GM06990 (cell line): ENCODE results near the gene KRT33B.
"Not testable (repeated sequence)": the region's sequence is repeated elsewhere in the genome, so short reads cannot be mapped to it uniquely, and the experiment has no call there.

Source experiments
- DNase-seq: peaks from one replicate; pipeline ENCODE4 v3.0.0-alpha.2; 2011; ENCODE audit not compliant: insufficient read length; ENCODE audit errors: extremely low read depth
- H3K27me3 ChIP-seq: replicated peaks from 2 replicates; pipeline ENCODE4 v1.6.0; 2011; ENCODE audit warnings: low read length; ENCODE audit not compliant: control insufficient read depth, insufficient read depth
- H3K36me3 ChIP-seq: 2 replicates; pipeline ENCODE4 v1.5.1; 2011; ENCODE audit warnings: low read length; ENCODE audit not compliant: control insufficient read depth, insufficient read depth
- H3K4me3 ChIP-seq: replicated peaks from 2 replicates; pipeline ENCODE4 v1.5.1; 2011; ENCODE audit warnings: low read depth, mild to moderate bottlenecking, control low read depth, low read length
- CTCF ChIP-seq: IDR thresholded peaks from 2 replicates; pipeline ENCODE4 v1.5.1; 2011; ENCODE audit warnings: low read length, control low read depth, mild to moderate bottlenecking, inconsistent platforms; ENCODE audit not compliant: insufficient read depth, poor library complexity, severe bottlenecking

The KRT33B gene

GRCh38 chr17:41351177-41351576 is 18.4 kb downstream of the KRT33B start:
- H3K36me3 ChIP-seq = no peaks in the 10 kb centered on the region
- H3K27me3 ChIP-seq = no peaks in the 10 kb centered on the region
- DNase-seq = no peak
- TF ChIP-seq CTCF = no peak
- H3K4me3 ChIP-seq = no peak overlapping the region

- DNase-seq, H3K36me3 ChIP-seq, H3K4me3 ChIP-seq, H3K27me3 ChIP-seq: not testable (repeated sequence)
Measured at GRCh38 chr17:41350381-41350878, 19.2 kb downstream of the KRT33B start, which contains the start of gene KRT33A. Gene KRT33A, minus strand, starts transcription at chr17:41350828. Its CDS starts 61 bp downstream, at chr17:41350767.

- DNase-seq = no peak
- TF ChIP-seq CTCF = no peak
- Histone ChIP-seq H3K4me3 (no peak overlapping the region), H3K27me3 (peaks cover 2% of the 10 kb centered on the region; the same call in 1 of the 2 replicates), H3K36me3 (no peaks in the 10 kb centered on the region)
Measured at GRCh38 chr17:41347869-41348760, 21.5 kb downstream of the KRT33B start.

- DNase-seq, H3K27me3 ChIP-seq, H3K36me3 ChIP-seq, H3K4me3 ChIP-seq: not testable (repeated sequence)
Measured at GRCh38 chr17:41346421-41346820, 23.2 kb downstream of the KRT33B start.

GRCh38 chr17:41345992-41346391 is 23.6 kb downstream of the KRT33B start:
- DNase-seq = no peak
- Histone ChIP-seq H3K4me3 (no peak overlapping the region), H3K27me3 (peaks cover 2% of the 10 kb centered on the region; the same call in 1 of the 2 replicates), H3K36me3 (no peaks in the 10 kb centered on the region)
- TF ChIP-seq CTCF = no peak

GRCh38 chr17:41343029-41343428 is 26.6 kb downstream of the KRT33B start:
- H3K4me3 ChIP-seq = no peak overlapping the region
- H3K27me3 ChIP-seq = peaks cover 2% of the 10 kb centered on the region; the same call in 1 of the 2 replicates
- TF ChIP-seq CTCF = no peak
- DNase-seq = no peak
- no peaks in the 10 kb centered on the region for H3K36me3 ChIP-seq
